Gastrocnemius medialis (tissue), 4 donors: Measurements from ENCODE around the gene MBNL2. TPM values are rescaled to one million over a fixed set of nuclear protein-coding genes. Genes with fewer than 3 reads are reported as not detected.

ENCODE experiments used
- ATAC-seq, 2 donors: fragments of 150-250 bp; one replicate each; pipeline ENCODE4 v1.9.1; 2016
- DNase-seq, 2 donors: peaks; one replicate each; pipeline ENCODE4 v3.0.0-alpha.2; 2019
- H3K27ac ChIP-seq, 4 donors: fragments of 200-600 bp; sonication (generic); 1 replicate in 1 of 4; 2 replicates in 3 of 4; pipeline ENCODE4 v1.5.1; 2016 to 2018; ENCODE audit warnings: mild to moderate bottlenecking in 2 of 4, moderate library complexity in 1 of 4
- H3K27me3 ChIP-seq, 3 donors: fragments of 200-600 bp; sonication (generic) in 2 of 3; 1 replicate in 1 of 3; 2 replicates in 2 of 3; pipeline versions ENCODE4 v1.5.1 to v1.6.0; 2016 to 2019; ENCODE audit warnings: mild to moderate bottlenecking in 1 of 3, moderate library complexity in 1 of 3
- H3K36me3 ChIP-seq, 2 donors: fragments of 200-600 bp; sonication (generic) in 1 of 2; one replicate each; pipeline ENCODE4 v1.5.1; 2017 to 2018
- H3K4me1 ChIP-seq, 2 donors: fragments of 200-600 bp; sonication (generic) in 1 of 2; one replicate each; pipeline ENCODE4 v1.5.1; 2016 to 2017; ENCODE audit warnings: mild to moderate bottlenecking in 2 of 2
- H3K4me3 ChIP-seq, 4 donors: fragments of 200-600 bp; sonication (generic) in 3 of 4; 1 replicate in 1 of 4; 2 replicates in 3 of 4; pipeline ENCODE4 v1.5.1; 2016 to 2019; ENCODE audit warnings: mild to moderate bottlenecking in 2 of 4
- H3K9me3 ChIP-seq, 3 donors: fragments of 200-600 bp; sonication (generic) in 2 of 3; 1 replicate in 1 of 3; 2 replicates in 2 of 3; pipeline ENCODE4 v1.5.1; 2016 to 2019
- CTCF ChIP-seq, 5 experiments: fragments of 450-650 bp in 3 of 5; fragments of 200-600 bp in 2 of 5; sonication (generic) in 2 of 5; IDR thresholded peaks in 4 of 5; conservative IDR thresholded peaks in 1 of 5; 1 replicate in 4 of 5; 2 replicates in 1 of 5; pipeline ENCODE4 v1.5.1; 2016 to 2019; ENCODE audit warnings: antibody characterized with exemption in 5 of 5, mild to moderate bottlenecking in 3 of 5, moderate library complexity in 3 of 5
- POLR2A ChIP-seq, 2 donors: fragments of 450-650 bp; IDR thresholded peaks; one replicate each; pipeline ENCODE4 v1.6.1; 2017; ENCODE audit warnings: antibody characterized with exemption in 2 of 2, mild to moderate bottlenecking in 2 of 2, moderate library complexity in 2 of 2
- in situ Hi-C, 4 donors: fragments of 200-750 bp; cut with MboI; loops; one replicate each; pipeline versions ENCODE4 v1.15.0 to v1.8.0; 2017; ENCODE audit warnings: low sequenced_read_pairs in 4 of 4
- intact Hi-C: fragments of 100-400 bp; cut with DNase I; formaldehyde crosslinking; loops from one replicate; pipeline ENCODE4 v1.15.1; 2023; ENCODE audit warnings: low total_unique reads
- total RNA-seq, 4 donors: library from RNA; depleted of rRNA; stranded (reverse); fragments of >200 nt; gene quantifications; one replicate each; pipeline versions ENCODE4 v1.1.0 to v1.2.3, GENCODE V29; 2016

Gene MBNL2
- total RNA-seq, 4 donors from 2014 or later = 47.9 to 92.0 (median 71.3) TPM

DNA sequence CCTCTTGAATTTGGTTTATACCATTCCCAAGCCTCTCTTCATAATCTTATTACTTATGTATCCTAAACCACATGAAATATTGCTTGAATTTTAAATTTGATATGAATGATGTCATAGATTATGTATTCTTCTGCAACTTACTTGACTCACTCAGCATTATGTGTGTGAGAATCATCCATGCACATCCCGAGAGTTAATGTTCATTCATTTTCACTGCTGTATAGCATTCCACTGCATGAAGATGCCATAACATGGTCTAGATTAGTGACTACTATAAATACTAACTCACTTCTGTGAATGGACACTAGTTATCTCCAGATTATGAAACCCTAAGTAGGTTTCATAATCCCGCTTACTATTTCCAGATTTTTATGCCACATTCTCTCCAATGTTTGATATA, 186.8 kb downstream of the MBNL2 start:
- ATAC-seq = no peak
- no peak for DNase-seq
- in situ Hi-C loops = no loop called here
- peaks cover 6 to 18% of the 10 kb centered on the region in 2 donors for H3K4me1 ChIP-seq
- no peaks in the 10 kb centered on the region for H3K9me3 ChIP-seq
- no peak overlapping the region for H3K27ac ChIP-seq
- TF ChIP-seq POLR2A (IDR thresholded peaks at IDR 0.05) (no peak), CTCF (IDR thresholded peaks at IDR 0.05 in 4 of 5, conservative IDR thresholded peaks at IDR 0.05 in 1 of 5) (no peak)
- no peak overlapping the region for H3K4me3 ChIP-seq
- H3K27me3 ChIP-seq = no peaks in the 10 kb centered on the region
- intact Hi-C loops = no loop called here
- H3K36me3 ChIP-seq = no peaks in the 10 kb centered on the region

DNA sequence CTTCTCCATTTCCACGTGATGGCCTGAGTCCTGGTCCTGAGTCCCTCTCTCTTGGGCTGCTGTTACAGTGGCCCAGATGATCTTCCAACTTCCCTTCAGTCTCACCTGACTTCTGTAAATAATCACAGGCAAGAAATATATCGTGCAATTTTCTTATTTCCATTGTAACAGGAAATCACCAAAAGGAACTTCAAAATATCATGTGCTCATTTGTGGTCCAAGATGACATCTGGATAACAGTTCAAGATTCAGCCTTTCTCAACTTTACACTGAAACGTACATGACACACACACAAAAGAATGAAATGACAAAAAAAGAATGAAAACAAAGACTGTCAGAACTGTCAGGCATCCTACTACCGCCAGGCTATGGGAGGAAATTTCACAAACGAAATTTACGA, 189.9 kb downstream of the MBNL2 start:
- in situ Hi-C loops = no loop called here
- intact Hi-C loops = no loop called here
- Histone ChIP-seq H3K4me1 (peaks cover 0 to 3% of the 10 kb centered on the region in 2 donors), H3K9me3 (no peaks in the 10 kb centered on the region), H3K36me3 (no peaks in the 10 kb centered on the region), H3K4me3 (no peak overlapping the region), H3K27me3 (no peaks in the 10 kb centered on the region), H3K27ac (no peak overlapping the region)
- ATAC-seq (no peak), DNase-seq (no peak)
- TF ChIP-seq CTCF (IDR thresholded peaks at IDR 0.05 in 4 of 5, conservative IDR thresholded peaks at IDR 0.05 in 1 of 5) (no peak), POLR2A (IDR thresholded peaks at IDR 0.05) (no peak)

DNA sequence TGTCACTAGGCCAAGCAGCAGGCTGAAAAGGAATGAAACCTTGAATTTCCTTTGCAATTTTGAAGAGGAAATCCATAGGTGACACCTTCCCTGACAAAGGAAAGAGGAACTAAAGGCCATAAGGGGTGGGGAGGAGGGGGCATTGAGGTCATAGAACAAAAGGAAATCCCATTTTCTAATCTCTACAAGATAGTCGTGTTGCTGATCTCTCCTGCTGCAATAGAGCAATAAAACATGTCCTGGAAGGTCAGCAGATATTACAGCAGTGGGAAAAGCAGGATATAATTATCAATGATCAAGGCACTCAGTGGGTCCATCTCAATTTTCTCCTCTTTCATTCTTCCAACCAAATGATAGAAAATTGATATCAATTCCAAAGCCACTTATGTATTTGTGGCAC, 191.6 kb downstream of the MBNL2 start:
- intact Hi-C loops = no loop called here
- DNase-seq (no peak), ATAC-seq (no peak)
- no peaks in the 10 kb centered on the region for H3K36me3 ChIP-seq
- H3K4me3 ChIP-seq = no peak overlapping the region
- no peaks in the 10 kb centered on the region for H3K27me3 ChIP-seq
- no peaks in the 10 kb centered on the region for H3K9me3 ChIP-seq
- H3K27ac ChIP-seq = no peak overlapping the region
- H3K4me1 ChIP-seq = no peaks in the 10 kb centered on the region
- TF ChIP-seq CTCF (IDR thresholded peaks at IDR 0.05 in 4 of 5, conservative IDR thresholded peaks at IDR 0.05 in 1 of 5) (no peak), POLR2A (IDR thresholded peaks at IDR 0.05) (no peak)
- in situ Hi-C loops = no loop called here

DNA sequence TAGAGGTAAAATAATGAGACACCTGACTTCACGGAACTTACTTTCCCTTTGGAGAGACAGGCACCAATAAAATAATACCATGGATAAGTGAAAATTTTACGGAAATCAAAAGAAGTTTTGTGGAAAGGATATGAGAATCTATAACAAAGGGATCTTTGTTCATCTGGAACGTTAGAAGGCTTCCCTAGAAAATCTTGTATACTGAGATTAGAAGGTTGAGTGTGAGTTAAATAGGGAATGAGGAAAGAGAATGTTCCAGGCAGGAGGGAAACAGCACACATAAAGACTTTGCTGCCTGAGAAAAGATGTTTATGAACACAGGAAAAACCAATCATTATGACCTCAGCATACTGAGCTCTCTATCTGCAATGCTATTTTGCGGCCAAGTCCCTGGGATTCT, 192.3 kb downstream of the MBNL2 start:
- in situ Hi-C loops = no loop called here
- no peaks in the 10 kb centered on the region for H3K27me3 ChIP-seq
- ATAC-seq (no peak), DNase-seq (no peak)
- H3K9me3 ChIP-seq = no peaks in the 10 kb centered on the region
- no peak for TF ChIP-seq CTCF (IDR thresholded peaks at IDR 0.05 in 4 of 5, conservative IDR thresholded peaks at IDR 0.05 in 1 of 5)
- no peak for TF ChIP-seq POLR2A (IDR thresholded peaks at IDR 0.05)
- no peak overlapping the region for H3K27ac ChIP-seq
- H3K4me1 ChIP-seq = no peaks in the 10 kb centered on the region
- no peak overlapping the region for H3K4me3 ChIP-seq
- H3K36me3 ChIP-seq = no peaks in the 10 kb centered on the region
- intact Hi-C loops = no loop called here

DNA sequence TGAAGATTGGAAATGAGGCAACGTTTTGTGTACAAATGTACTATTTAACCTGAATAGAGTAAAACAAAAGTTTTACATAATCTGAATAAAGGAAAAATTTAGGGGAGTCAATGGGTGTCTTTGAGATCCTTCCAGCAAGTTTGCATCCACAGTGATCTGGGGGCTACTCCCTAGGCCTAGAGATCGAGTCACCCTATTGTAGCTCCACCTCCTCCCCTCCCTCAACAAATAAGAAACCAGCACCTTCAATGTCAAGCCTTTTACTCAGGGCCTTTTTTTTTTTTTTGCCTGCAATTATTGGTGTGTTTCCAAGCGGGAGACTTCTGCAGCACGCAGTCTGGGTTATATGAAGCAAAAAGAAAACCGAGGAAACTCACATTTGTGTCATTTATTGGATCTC, 195.6 kb downstream of the MBNL2 start:
- no peak overlapping the region for H3K27ac ChIP-seq
- H3K4me3 ChIP-seq = no peak overlapping the region
- intact Hi-C loops = no loop called here
- in situ Hi-C loops = no loop called here
- no peak for ATAC-seq
- DNase-seq = no peak
- no peaks in the 10 kb centered on the region for H3K27me3 ChIP-seq
- no peaks in the 10 kb centered on the region for H3K36me3 ChIP-seq
- no peaks in the 10 kb centered on the region for H3K9me3 ChIP-seq
- TF ChIP-seq CTCF (IDR thresholded peaks at IDR 0.05 in 4 of 5, conservative IDR thresholded peaks at IDR 0.05 in 1 of 5) = no peak
- H3K4me1 ChIP-seq = peaks cover 4 to 7% of the 10 kb centered on the region in 2 donors
